DOHH2 (cell line): ENCODE data around the gene KCNJ3.

ENCODE experiments used
- CTCF ChIP-seq: fragments of 200-600 bp; sonication (generic); IDR thresholded peaks from one replicate; pipeline ENCODE4 v1.5.1; 2014; ENCODE audit warnings: antibody characterized with exemption, mild to moderate bottlenecking, low read depth, low read length; ENCODE audit not compliant: poor library complexity, severe bottlenecking
- EZH2phosphoT487 ChIP-seq: fragments of 200-600 bp; sonication (generic); IDR thresholded peaks from 2 replicates; pipeline ENCODE4 v1.6.1; 2017; ENCODE audit warnings: borderline replicate concordance, mild to moderate bottlenecking, antibody characterized with exemption, low read length, moderate library complexity, mixed read lengths

DNA sequence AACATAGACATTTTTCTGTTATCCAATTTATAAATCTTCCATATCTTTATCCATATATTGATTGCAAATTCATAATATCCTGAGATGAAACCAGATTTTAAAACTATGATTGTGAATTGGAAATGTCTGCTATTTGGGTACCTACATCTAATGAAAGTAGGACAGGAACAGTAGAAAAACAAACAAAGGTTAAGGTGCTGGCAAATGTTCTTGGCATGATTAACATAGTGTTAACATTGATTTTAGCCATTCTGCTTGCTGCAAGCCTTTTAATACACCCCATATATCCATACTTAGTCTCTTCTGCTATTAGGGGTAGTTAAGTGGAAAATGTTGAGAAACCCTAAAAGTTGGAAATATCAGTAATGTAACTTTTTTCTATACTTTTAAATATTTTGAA, 152.0 kb downstream of the KCNJ3 start:
- TF ChIP-seq CTCF (no peak), EZH2phosphoT487 (no peak)
